ENCODE data around the gene ZNF785.
"Not testable (repeated sequence)": the region's sequence is repeated elsewhere in the genome, so short reads cannot be mapped to it uniquely, and the experiment has no call there.

GRCh38 chr16:30540916-30541464 lies 44.5 kb downstream of the ZNF785 start:
- not testable (repeated sequence) for TF ChIP-seq CTCF (conservative IDR thresholded peaks at IDR 0.05); ZFX (IDR thresholded peaks at IDR 0.05)
